Ishikawa (cell line): ENCODE data around the gene TMEM232.

Source experiments
- CEBPB ChIP-seq: IDR thresholded peaks from 2 replicates; pipeline ENCODE4 v1.6.1; 2012
- CREB1 ChIP-seq: IDR thresholded peaks from 2 replicates; pipeline ENCODE4 v1.6.1; 2012; ENCODE audit warnings: low read depth
- EGR1 ChIP-seq: IDR thresholded peaks from 2 replicates; pipeline ENCODE4 v1.6.1; 2012
- EP300 ChIP-seq: IDR thresholded peaks from 2 replicates; pipeline ENCODE4 v1.6.1; 2012; ENCODE audit warnings: borderline replicate concordance
- FOXM1 ChIP-seq: IDR thresholded peaks from 2 replicates; pipeline ENCODE4 v1.6.1; 2012; ENCODE audit warnings: low read depth, borderline replicate concordance
- MAX ChIP-seq: IDR thresholded peaks from 2 replicates; pipeline ENCODE4 v1.6.1; 2012
- NFIC ChIP-seq: IDR thresholded peaks from 2 replicates; pipeline ENCODE4 v1.6.1; 2012
- RAD21 ChIP-seq: IDR thresholded peaks from 2 replicates; pipeline ENCODE4 v1.6.1; 2012; ENCODE audit warnings: low read depth
- REST ChIP-seq: IDR thresholded peaks from 2 replicates; pipeline ENCODE4 v1.6.1; 2012; ENCODE audit warnings: low read depth, mild to moderate bottlenecking
- TAF1 ChIP-seq: IDR thresholded peaks from 2 replicates; pipeline ENCODE4 v1.6.1; 2012; ENCODE audit warnings: low read depth, mild to moderate bottlenecking
- TCF12 ChIP-seq: IDR thresholded peaks from 2 replicates; pipeline ENCODE4 v1.6.1; 2012; ENCODE audit warnings: low read depth
- TEAD4 ChIP-seq: IDR thresholded peaks from 2 replicates; pipeline ENCODE4 v1.6.1; 2012
- USF1 ChIP-seq: IDR thresholded peaks from 2 replicates; pipeline ENCODE4 v1.6.1; 2012
- YY1 ChIP-seq: IDR thresholded peaks from 2 replicates; pipeline ENCODE4 v1.6.1; 2012; ENCODE audit warnings: low read depth

Gene TMEM232

DNA sequence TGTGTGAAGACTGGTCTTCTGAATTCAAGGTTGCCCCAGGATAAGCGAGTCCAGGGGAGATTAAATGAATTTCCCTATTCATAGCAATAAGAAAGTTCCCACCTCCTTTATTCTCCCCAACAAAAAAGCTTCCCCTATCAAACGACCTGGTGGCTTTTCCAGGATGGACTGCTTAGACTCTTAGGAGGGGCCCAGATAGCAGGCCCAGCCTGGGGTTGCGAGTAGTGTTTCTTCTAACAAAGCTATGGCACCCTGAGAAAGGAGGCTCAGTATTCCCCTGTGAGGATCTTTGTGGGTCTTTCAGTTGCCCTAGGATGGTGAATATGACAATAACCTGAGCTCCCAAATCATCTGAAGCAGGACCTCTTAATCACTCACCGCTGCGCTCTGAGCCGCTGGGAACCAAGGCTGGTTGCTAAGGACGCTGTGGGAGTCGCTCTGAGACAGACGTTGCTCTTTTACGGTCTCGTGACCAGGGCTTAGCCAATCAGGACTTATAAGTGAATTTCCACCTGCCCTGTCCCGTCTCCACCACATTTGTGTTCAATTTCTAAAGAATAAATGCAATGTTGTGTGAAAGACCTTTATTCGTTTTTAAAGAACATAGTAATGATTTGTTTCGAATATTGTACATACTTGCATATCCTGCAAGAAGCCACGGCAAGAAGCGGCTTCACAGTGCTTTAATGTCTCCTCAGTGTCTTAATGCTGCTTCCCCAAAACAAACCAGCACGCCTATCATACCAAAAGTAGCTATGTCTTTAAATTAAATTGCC lies at the start of gene TMEM232:
Gene TMEM232 (minus strand): TSS at position 423 of the 776 bp plus-strand sequence. CDS start 59,319 bp downstream, outside the sequence.
- TF ChIP-seq REST = no peak
- TF ChIP-seq EP300 = no peak
- TF ChIP-seq RAD21 = no peak
- no peak; the same call in 1 of the 2 replicates for TF ChIP-seq CREB1
- TF ChIP-seq MAX = peak; percentile 50; the same call in 1 of the 2 replicates
- TF ChIP-seq TAF1 = no peak
- no peak for TF ChIP-seq EGR1
- TF ChIP-seq CEBPB = no peak
- no peak for TF ChIP-seq FOXM1
- peak; percentile 94 for TF ChIP-seq USF1

DNA sequence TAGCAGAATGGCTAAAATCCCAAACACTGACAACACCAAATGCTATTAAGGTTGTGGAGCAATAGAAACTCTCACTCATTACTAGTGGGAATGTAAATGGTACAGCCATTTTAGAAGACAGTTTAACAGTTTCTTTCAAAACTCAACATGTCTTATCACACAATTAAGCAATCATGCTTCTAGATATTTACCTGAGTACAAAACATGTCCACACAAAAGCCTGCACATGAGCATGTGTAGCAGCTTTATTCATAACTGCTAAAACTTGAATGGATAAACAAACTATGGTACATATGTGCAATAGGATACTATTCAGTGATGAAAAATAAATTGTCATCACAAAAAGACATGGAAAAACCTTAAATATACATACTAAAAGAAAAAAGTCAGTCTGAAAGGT lies 43.8 kb upstream of the TMEM232 start:
- no peak for TF ChIP-seq FOXM1
- TF ChIP-seq RAD21 = no peak
- TF ChIP-seq EGR1 = no peak

- no peak for TF ChIP-seq EP300
- no peak for TF ChIP-seq TAF1
- no peak for TF ChIP-seq CEBPB
- TF ChIP-seq TCF12 = no peak
- TF ChIP-seq EGR1 = no peak
- TF ChIP-seq REST = no peak
- no peak for TF ChIP-seq MAX
- no peak for TF ChIP-seq YY1
- no peak for TF ChIP-seq TEAD4
- TF ChIP-seq NFIC = no peak
- TF ChIP-seq CREB1 = no peak
These were observed 42.7 kb upstream of the TMEM232 start for GRCh38 chr5:110769000-110769681.

- TF ChIP-seq YY1 = no peak
- no peak for TF ChIP-seq RAD21
- TF ChIP-seq EP300 = no peak
- TF ChIP-seq TAF1 = no peak
- TF ChIP-seq MAX = no peak
- TF ChIP-seq REST = no peak
- TF ChIP-seq TEAD4 = no peak
- TF ChIP-seq CREB1 = no peak
- TF ChIP-seq NFIC = no peak
These were observed 41.8 kb upstream of the TMEM232 start for GRCh38 chr5:110768138-110768860.

DNA sequence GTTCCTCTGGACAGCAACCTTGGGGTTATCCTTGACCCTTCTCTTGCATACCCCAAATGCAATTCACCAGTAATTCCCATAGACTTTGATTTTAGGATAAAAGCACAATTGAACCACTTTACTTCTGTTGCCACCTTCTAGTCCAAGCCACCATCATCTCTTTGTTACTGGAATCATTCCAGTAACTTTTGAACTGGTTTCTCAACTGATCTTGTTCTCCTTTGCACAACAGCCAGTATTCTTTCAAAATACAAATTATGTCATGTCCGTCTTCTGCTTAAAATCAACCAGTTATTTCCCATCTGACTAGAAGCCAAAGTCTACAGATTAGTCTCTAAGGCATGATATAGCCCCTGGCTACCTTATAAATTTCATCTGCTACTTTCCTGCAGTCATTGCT lies 33.7 kb upstream of the TMEM232 start:
- TF ChIP-seq TCF12 (no peak), CREB1 (no peak), TEAD4 (no peak), YY1 (no peak), RAD21 (no peak), EP300 (no peak), EGR1 (no peak)
